SU-DHL-6 (cell line): Measurements from ENCODE around the gene GPS2.

Experiments used
- H2AFZ ChIP-seq: fragments of 200-600 bp; sonication (generic); 2 replicates; pipeline ENCODE4 v1.6.1; 2014; ENCODE audit warnings: low read depth, mild to moderate bottlenecking, moderate library complexity, mixed read lengths, antibody characterized with exemption, low read length; ENCODE audit not compliant: severe bottlenecking
- H3F3A ChIP-seq: fragments of 200-600 bp; shearing (Covaris generic); 2 replicates; pipeline ENCODE4 v1.6.0; 2016; ENCODE audit warnings: antibody characterized with exemption, mild to moderate bottlenecking; ENCODE audit not compliant: insufficient read depth
- H3K27ac ChIP-seq: fragments of 200-600 bp; sonication (generic); 2 replicates; pipeline ENCODE4 v1.5.1; 2016; ENCODE audit warnings: low read depth, mild to moderate bottlenecking, low read length, moderate library complexity, mixed read lengths
- H3K27me3 ChIP-seq: fragments of 200-600 bp; sonication (generic), shearing (Covaris generic); 2 replicates; pipeline ENCODE4 v1.6.0; 2014; ENCODE audit warnings: mild to moderate bottlenecking, low read length
- H3K36me3 ChIP-seq: fragments of 200-600 bp; sonication (generic); 2 replicates; pipeline ENCODE4 v1.6.1; 2014; ENCODE audit warnings: mild to moderate bottlenecking, low read length, mixed read lengths
- H3K4me2 ChIP-seq: fragments of 300-600, 200-600 bp; shearing (Covaris generic), sonication (generic); 2 replicates; pipeline ENCODE4 v1.6.0; 2014; ENCODE audit warnings: low read length, low read depth, mild to moderate bottlenecking; ENCODE audit not compliant: poor library complexity, severe bottlenecking
- H3K4me3 ChIP-seq: fragments of 200-600 bp; sonication (generic); 2 replicates; pipeline ENCODE4 v1.5.1; 2014; ENCODE audit warnings: antibody characterized with exemption, low read length, mild to moderate bottlenecking, mixed read lengths; ENCODE audit not compliant: insufficient read depth, poor library complexity, severe bottlenecking
- H3K79me2 ChIP-seq: fragments of 200-600 bp; sonication (generic); 2 replicates; pipeline ENCODE4 v1.6.1; 2014; ENCODE audit warnings: mild to moderate bottlenecking, low read length, moderate library complexity; ENCODE audit not compliant: insufficient read depth
- H3K9ac ChIP-seq: fragments of 200-600 bp; sonication (generic); 2 replicates; pipeline ENCODE4 v1.7.0; 2014; ENCODE audit warnings: mild to moderate bottlenecking, low read length
- H3K9me2 ChIP-seq: fragments of 200-600 bp; sonication (generic); replicated peaks from 2 replicates; pipeline ENCODE4 v1.6.1; 2014; ENCODE audit warnings: low read length; ENCODE audit not compliant: insufficient read depth
- H3K9me3 ChIP-seq: fragments of 200-600 bp; sonication (generic); 2 replicates; pipeline ENCODE4 v1.6.1; 2014; ENCODE audit warnings: low read length, mixed read lengths; ENCODE audit not compliant: insufficient read depth
- H4K20me1 ChIP-seq: fragments of 200-600 bp; sonication (generic); 2 replicates; pipeline ENCODE4 v1.6.1; 2014; ENCODE audit warnings: low read depth, mild to moderate bottlenecking, antibody characterized with exemption, low read length, moderate library complexity, mixed read lengths
- EZH2phosphoT487 ChIP-seq: fragments of 200-600 bp; sonication (generic), shearing (Covaris generic); conservative IDR thresholded peaks from 2 replicates; pipeline ENCODE4 v1.6.1; 2018; ENCODE audit warnings: mild to moderate bottlenecking, antibody characterized with exemption, low read length, moderate library complexity, mixed read lengths
- TF ChIP-seq, protein P1 (sequence below): fragments of 200-600 bp; sonication (generic); IDR thresholded peaks from one replicate; pipeline ENCODE4 v1.5.1; 2017; ENCODE audit warnings: antibody characterized with exemption, mild to moderate bottlenecking, low read length, moderate library complexity; ENCODE audit not compliant: insufficient read depth, poor library complexity, severe bottlenecking

The GPS2 gene

DNA sequence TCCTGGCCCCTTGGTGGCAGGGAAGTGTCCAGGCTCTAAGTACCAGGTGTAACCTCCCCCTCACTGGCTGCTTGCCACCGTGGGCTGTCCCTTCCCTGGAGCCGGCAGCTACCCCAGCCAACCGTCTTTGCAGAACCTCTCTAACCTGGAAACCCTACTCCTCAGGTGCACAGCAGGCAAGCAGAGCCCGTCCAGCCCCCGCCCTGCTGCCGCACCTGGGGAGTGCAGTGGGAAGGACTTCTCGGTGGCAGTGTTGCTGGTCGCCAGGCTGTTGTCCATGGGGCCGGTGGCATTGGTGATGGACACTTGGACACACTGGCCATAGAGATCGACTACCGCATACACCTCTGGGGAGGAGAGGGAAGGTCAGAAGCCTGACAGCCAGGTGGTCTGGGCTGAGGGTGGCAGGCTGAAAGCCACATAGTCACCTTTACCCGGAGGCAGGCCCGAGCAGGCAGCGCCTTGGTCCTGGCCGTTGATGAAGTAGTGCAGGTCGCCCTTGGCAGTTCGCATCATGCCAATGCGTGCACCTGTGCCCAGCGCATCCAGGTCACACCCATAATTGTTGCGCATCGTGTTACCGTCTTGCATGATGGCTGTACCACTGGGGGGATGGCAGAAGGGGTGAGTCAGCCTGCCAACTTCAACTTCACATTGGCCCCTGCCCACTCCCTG, 7.5 kb upstream of the GPS2 start:
- Histone ChIP-seq H3K79me2 (peaks cover 6% of the 10 kb centered on the region; the same call in 1 of the 2 replicates), H2AFZ (no peak overlapping the region), H3K4me2 (no peak overlapping the region), H3K27me3 (no peaks in the 10 kb centered on the region), H3F3A (no peaks in the 10 kb centered on the region), H3K9ac (no peak overlapping the region), H3K9me3 (no peaks in the 10 kb centered on the region), H4K20me1 (no peaks in the 10 kb centered on the region), H3K9me2 (no peaks in the 10 kb centered on the region), H3K36me3 (no peaks in the 10 kb centered on the region), H3K27ac (no peak overlapping the region), H3K4me3 (no peak overlapping the region)
- TF ChIP-seq, protein P1, sequence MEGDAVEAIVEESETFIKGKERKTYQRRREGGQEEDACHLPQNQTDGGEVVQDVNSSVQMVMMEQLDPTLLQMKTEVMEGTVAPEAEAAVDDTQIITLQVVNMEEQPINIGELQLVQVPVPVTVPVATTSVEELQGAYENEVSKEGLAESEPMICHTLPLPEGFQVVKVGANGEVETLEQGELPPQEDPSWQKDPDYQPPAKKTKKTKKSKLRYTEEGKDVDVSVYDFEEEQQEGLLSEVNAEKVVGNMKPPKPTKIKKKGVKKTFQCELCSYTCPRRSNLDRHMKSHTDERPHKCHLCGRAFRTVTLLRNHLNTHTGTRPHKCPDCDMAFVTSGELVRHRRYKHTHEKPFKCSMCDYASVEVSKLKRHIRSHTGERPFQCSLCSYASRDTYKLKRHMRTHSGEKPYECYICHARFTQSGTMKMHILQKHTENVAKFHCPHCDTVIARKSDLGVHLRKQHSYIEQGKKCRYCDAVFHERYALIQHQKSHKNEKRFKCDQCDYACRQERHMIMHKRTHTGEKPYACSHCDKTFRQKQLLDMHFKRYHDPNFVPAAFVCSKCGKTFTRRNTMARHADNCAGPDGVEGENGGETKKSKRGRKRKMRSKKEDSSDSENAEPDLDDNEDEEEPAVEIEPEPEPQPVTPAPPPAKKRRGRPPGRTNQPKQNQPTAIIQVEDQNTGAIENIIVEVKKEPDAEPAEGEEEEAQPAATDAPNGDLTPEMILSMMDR: no peak
- TF ChIP-seq EZH2phosphoT487: no peak

DNA sequence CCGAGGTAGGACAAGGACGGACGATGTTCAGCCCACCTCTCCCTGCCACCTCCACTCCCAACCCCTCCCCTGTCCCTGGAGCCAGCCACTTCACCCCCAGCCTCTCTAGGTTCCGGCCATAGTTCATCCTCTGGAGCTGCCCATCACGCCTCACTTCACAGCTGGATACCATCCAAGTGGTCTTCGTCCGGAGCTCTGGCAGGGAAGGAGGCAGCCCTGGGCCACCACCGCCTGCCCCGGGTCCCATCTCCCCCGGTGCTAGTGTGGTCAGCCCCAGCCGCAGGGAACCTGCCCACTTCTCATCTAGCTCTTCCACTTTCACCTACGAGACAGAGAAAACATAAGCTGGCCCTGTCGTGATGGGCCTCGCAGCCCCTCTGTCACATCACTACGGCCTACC, 6.3 kb upstream of the GPS2 start:
- Histone ChIP-seq H3K9me2 (no peaks in the 10 kb centered on the region), H3K9ac (no peak overlapping the region), H4K20me1 (no peaks in the 10 kb centered on the region), H3K79me2 (no peaks in the 10 kb centered on the region), H3F3A (no peaks in the 10 kb centered on the region), H3K27ac (no peak overlapping the region), H2AFZ (no peak overlapping the region), H3K9me3 (no peaks in the 10 kb centered on the region), H3K4me2 (no peak overlapping the region), H3K27me3 (no peaks in the 10 kb centered on the region), H3K36me3 (no peaks in the 10 kb centered on the region), H3K4me3 (no peak overlapping the region)
- TF ChIP-seq EZH2phosphoT487: no peak
- TF ChIP-seq, protein P1: no peak

DNA sequence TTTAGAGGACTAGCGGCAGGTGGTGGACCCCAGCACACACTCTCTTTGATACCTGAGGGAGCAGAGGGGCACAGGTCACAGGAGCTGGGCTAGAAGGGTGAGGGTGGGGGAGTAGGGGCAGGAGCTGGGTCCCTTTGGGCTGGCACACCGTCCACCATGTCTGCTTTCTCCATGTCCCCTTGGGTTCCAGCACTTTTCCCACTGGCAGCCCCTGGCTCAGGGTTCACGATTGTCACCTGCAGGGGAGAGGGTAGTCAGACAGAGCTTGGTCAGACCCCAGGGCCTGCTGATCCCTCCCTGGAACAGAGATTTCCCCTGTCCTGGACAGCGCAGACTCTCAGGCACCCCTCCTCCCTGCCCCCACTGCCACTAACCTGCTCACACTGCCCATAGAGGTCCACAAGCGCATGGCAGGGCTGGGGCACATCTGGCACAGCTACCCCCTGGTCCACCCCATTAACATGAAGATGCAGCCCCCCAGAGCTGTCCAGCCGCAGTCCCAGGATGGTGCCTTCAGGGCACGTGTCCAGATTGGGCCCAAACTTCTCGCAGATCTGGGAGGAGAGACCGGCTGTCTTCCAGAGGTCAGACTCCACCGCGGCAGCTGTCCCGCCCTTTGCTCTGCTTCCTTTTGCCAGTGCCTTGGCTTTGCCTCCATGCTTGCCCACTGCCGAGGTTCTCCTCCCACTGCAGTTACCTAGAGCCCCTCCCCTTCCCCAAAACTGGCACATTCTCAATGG, 3.1 kb upstream of the GPS2 start:
- Histone ChIP-seq H4K20me1 (no peaks in the 10 kb centered on the region), H2AFZ (no peak overlapping the region), H3K79me2 (peaks cover 6% of the 10 kb centered on the region), H3K27ac (no peak overlapping the region), H3K36me3 (no peaks in the 10 kb centered on the region), H3K4me2 (no peak overlapping the region), H3K9me2 (no peaks in the 10 kb centered on the region), H3K4me3 (no peak overlapping the region), H3K9me3 (no peaks in the 10 kb centered on the region), H3F3A (peaks cover 12% of the 10 kb centered on the region), H3K27me3 (no peaks in the 10 kb centered on the region), H3K9ac (no peak overlapping the region)
- TF ChIP-seq EZH2phosphoT487: no peak
- TF ChIP-seq, protein P1: no peak
